GM21526 (cell line): ENCODE measurements around the gene HES6.

Experiments used
- ATAC-seq: cut with Tn5 transposase; IDR thresholded peaks from one replicate; pipeline ENCODE4 v1.9.1; 2021; ENCODE audit warnings: moderate library complexity; ENCODE audit not compliant: unreplicated experiment, low FRiP score

Gene HES6

DNA sequence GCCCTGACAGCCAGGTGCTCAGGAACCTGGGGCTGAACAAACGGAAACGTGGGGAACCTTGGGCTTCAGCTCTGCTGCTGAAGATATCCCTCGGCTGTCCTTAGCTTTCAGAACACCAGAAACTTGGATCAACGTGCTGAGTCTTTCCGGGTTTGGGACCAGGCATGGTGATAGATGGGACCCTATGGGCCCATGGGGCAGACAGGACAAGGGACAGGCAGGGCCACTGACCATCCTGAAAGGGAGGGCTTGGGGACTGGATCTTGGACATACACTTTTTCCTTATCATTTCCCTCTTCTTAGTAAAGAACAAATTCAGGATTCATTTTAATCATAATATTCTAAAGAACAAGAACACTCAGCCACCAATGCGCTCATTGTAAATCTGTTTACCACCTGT, 16.3 kb upstream of the HES6 start:
- no peak for ATAC-seq

DNA sequence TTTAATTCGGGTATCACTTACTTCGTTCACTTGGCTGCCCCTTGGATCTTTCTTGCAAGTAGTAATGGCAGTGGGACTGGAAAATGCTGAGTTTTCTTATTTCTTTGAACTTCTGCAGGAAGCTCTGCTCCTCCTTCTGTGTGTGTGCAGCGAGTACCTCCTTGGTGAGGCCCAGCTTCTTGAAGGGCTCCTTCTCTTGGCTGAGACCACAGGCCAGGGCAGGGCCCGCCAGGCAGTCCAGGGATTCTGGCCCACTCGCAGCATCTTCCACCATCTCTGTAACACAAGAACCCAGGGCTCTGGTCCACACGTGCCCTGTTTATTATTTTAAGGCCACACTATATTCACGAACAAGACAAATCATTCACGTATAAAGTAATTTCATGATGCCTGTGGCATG, 15.8 kb upstream of the HES6 start:
- ATAC-seq, result no peak

DNA sequence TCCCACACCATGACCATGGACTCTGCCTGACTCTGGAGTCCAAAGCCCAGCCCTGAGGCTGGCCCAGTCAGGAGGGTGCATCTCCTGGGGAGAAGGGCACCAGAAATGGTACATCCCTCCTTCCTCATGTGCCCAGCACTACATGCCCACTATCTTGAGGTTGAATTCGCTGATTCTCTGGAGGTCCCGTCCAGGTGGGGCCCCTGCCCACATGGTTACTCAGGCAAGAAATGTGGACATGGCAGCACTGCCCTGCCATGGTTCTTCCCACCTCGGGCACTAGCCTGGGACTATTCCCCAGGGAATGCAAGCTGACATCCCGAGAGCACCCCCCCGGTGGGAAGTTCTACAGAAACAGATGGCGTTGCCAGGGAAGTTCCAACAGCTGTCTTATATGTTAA, 15.3 kb upstream of the HES6 start:
- no peak for ATAC-seq

DNA sequence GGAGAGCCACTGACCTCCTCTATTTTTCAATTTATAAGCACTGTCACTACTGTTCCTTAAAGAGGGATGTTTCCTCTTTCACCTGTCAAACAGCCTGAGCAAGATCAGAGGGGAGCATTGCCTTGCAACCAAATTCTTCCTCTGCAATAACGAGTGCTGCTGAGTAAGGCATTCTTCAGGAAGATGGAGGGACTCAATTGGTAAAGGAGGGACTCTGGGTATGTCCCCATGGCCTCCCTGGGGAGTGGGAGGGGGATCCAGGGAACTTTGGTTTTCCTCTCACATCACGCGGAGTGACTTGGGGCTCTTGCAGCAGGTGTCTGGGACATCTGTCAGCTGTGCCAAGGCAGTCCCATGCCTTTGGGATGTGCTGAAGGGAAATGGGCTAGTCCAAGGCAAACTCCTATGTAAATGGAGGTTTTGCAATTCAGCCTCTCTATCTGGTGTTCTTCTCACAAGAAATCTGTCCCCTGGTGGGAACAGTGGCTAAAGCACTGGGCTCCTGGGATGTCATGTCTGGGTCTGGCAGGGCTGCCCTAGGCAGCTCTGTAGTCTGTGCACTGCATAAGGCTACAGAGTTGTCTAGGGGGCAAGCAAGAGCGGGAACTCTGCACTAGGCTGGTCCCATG, 14.4 kb upstream of the HES6 start:
- ATAC-seq, result no peak

DNA sequence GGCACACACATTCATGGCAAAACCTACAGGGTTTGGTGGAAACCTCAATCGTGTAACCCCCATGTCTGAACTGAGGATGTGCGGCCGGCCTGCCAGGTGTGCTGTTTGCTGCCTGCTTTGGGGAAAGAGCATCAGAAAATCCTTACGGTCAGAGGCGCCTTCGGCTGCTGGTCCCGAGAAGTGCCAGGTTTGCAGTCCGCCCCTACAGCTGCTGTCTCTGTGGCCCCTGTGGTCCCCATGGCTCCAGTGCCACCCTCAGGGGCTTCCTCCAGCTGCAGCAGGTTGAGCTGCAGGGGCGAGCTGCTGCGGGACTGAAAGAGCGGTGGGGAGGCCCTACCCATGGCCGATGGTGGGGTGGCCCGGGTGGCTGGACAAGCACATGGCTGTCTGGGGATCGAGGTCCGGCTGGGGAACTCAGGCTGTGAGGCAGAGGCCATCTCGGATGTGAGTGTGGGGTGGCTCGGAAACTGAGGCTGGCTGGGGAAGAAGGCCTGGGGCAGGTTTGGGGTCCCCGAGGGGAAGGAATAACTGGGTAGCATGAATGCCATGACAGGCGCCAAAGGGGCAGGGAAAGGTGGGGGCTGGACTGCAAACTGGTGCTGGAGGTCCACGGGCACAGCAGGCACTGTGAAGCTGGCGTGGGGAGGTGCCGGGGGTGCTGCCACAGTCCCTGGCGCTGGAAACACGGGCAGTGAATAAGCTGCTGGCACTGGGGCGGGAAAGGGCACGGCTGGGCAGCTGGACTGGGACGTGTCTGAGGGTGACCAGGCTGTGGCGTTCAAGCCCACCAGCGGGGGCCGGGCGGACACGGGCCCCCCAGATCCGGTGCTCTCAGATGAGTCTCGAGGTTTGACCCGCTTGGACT, 13.2 kb upstream of the HES6 start:
- no peak for ATAC-seq

DNA sequence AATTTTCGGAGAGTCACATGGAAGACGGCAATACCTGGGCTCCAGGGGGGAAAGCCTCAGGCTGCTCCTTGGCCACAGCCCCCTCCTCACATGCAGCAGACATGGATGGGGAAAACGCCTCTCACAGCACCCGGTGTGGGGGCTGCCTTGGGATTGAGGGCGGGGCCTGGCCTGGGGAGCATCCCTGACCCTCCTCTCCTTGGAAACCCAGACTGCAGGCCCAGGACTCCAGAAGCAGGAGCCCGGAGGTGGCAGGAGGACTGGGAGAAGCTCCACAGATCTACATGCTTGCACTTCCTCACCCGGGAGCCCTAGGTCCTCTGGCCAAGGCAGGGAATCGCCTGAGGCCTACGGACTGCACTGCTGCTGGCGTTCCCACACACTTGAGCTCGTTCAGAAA, 12.1 kb upstream of the HES6 start:
- ATAC-seq, result no peak

DNA sequence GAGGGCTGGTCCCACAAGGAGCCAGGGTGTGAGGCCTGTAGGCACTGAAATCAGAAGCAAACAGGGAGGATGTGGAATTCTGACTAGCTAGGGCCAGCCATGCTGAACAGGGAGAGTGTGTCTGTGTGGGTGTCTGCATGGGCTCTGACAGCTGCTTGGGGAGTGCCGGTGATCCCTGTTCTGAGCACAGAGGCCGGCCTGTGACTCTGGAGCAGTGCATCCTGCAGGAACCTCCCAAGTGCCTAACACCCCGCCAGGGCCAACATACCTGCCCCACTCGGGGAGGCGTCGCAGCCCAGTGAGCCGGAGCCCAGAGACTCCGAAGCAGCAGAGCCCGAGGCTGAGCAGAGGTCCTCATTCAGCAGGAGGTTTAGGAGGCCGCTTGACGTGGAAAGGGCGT, 11.5 kb upstream of the HES6 start:
- ATAC-seq, result no peak

DNA sequence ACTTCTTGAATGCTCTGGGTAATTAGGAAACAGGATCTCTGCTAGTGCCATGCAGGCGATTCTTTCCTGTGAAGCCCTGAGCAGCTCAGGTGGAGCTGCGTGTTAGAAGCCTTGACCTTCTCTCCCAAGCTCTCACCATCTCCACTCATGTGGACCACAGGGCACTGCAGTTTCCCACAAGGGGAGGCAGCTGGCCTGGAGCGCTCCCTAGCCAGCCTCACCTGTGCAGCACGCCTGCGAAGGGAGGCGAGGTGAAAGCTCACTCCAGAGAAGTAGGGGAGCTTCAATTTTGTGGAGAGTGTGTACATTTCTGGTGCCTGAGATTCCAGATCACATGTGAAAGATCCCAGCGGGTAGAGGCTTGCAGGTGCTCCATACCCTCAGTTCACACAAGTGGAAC, 11.1 kb upstream of the HES6 start:
- no peak for ATAC-seq

DNA sequence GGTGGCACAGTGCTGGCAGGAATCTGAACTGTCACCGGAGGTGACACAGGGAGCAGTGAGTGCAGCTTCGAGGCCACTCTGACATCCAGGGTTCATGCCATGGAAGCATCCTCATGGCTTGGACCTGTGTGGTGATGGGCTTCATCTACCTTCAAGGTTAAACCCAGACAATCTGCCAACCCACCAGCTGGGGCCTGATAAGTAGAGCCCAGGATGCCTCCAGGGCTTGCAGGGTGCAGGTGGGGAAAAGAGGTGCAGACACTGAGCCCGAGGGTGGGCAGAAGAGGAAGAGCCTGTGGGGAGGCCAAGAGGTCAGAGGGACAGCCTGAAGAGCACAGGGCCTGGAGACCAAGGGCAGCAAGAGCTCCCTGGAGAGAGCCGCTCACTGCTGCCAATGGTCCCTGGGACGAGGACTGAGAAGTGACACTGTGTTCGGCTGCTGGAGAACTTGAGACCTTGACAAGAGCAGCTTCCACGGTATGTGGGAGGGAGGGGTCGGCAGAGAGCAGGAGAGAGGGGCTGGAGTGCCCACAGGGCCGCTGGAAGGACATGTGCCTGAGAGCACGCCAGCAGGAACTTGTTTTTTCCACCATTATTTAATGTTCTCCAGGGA, 8.1 kb upstream of the HES6 start:
- ATAC-seq, result no peak

DNA sequence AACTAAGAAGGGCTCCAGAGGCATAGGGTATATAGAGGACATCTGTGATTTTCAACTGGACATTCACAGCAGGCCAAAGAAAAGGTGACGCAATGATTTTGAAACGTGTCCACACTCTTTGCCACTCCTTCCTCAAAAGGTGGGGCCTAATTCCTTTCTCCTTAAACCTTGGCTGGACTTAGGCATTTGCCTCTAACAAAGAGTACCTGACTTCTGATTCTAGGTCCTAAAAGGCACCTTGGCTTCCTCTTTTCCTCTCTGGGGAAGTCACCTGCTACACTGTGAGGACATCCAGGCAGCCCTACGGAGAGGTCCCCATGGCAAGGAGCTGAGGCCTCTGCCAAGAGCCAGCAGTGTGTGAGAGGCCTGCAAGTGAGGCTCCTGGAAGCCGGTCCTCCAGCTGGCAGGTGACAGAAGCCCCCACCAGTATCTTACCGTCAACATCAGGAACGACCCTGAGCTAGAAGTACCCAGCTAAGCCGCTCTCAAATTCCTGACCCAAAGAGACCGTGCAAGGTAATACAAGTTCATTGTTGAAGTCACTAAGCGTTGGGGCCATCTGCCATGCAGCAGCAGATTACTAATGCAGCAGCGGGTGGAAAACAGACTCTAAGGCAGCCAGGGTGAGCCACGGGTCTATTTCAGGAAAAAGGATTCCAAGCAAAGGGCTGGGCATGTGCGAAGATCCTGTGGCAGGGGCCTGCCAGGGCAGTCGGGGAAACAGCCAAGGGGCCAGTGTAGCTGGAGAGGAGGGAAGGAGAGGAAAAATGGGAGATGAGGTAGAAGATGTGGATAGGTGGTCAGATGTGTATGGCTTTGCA, 7.4 kb upstream of the HES6 start:
- no peak for ATAC-seq

DNA sequence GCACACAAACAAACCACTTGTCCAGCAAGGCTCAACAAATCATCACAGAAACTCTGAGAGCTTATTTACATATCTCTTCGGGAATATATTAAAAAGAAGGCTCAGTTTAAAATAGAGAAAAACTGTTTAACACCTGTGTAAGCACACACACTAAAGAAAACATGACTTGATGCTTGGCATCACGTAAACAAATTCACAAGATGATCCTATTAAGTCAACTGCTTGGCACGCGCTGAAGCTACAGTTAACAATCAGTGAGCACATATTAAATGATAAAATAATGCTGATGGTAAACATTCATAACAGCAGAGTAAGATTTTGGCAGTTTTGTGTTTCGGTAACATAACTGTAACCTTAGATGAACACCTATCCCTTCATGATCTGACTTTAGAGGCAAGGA, 4.3 kb upstream of the HES6 start:
- no peak for ATAC-seq

DNA sequence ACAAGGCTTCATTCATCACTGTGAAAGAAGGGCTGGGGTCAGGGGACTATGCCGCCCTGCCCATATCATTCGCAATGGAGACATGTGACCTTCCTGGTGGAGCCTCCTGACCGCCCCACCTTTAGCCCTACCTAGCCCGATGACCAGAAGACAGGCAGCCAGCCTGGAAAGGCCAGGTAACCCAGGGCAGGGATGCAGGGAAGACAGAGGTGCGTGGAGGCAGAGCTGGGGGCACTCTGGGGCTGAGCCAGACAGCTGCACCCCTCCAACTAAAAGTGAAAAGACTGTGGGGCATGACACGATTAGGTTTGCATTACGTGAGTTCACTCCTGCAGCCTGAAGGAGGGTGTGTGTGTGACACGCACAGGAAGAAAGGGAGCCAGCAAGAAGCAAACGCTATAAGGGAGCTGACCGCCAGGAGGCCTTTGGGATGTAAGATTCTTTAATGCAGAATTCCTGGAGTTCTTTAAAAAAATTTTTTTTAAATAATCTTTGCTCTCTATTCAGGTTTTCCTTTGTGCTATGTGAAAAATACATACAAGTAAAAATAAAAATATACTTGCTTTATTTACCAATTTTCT, 3.7 kb upstream of the HES6 start:
- no peak for ATAC-seq

DNA sequence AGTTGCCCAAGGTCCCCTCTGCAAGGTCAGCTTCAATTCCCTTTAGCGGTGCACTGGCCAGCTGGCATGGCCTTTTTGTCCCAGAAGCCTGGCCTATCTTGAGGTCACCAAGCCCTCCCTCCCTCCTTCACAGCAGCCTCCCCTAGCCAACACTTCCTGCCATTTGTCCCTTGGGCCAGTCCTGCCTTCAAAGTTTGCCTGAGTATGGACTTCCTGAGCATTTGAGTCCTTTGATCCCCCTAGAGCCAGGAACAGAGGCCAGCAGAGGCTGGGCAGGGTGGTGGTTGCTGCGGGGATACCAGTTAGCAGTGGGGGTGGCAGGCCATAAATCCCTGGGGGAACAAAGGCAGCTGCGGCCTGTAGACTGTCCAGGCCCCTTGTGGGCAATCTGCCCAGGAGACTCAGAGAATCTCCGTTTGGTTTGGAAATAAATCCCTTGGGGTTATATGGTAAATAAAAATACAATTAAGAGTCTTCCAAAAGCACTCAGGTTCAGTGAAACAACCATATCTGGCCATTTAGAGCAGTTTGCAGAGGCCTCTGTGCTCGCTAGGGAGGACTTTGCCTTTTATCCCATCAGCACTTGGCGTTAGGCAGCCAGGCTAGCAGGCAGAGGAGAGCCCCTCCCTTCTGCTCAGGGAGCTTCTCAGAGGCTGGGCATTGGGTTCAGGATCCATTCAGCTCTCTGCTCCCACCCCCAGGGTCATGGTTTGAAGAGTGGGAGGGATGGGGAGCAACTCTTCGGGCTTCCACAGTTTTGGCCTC, 3.1 kb upstream of the HES6 start:
- no peak for ATAC-seq

DNA sequence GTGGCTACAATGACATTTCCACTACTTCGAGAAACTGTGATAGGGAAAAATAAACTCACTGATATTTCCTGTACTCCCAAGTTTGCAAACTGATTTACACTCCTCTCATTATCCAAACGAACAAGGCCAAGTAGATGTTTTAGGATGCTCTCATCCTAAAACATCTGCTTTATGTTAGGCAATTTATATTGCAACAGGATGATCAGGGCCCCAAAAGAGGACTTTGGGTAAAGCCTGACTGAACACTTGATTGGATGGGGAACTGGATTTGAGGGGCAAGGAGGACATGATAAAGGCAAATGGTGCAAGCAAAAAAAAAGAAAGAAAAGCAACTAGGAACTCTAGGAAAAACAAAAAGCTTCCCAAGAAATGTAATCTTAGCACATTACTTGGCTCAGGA, 2.1 kb upstream of the HES6 start:
- ATAC-seq, result no peak

DNA sequence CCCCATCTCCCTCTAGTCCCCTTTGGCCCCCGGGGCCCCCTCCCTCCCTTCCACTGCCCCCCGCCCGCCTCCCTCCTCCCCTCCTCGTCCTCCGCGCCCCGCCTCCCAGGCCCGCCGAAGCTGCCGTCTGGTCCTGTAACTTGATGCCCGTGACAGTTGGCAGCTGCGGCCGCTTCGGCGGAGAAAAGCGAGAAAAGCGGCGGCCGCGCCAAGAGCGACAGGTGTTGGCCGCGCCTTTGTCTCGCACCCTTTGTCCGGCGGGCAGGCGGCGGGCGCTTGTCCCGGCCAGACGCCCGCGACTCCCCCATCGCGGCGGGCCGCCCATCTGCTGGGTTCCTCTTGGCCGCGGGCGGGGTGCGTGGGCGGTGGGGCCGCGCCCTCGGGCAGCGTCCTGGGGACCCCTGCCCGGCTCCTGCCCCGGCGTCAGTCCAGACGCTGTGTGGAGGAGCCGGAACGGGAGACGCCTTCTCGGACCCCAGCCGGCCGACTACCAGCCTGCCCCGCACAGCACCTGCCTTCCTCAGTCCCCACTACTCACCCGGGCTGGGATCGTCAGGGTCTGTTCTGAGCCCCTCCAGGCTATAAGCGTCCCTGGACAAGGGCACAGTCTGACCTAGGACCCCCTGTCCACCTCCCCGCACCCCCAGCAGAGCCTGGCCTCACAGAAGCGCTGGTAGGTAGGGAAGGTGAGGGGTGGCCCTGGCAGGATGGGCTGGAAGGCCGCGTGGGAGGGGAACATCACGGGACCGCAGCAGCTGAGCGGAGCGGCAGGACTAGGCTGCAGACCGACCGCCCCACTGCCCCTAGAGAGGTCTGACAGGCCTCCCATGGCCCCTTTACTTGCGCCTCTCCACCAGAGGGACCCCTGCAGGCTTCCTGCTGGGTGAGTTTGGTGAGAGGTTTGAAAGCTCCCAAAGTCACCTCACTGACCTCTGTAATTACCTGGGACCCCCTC, 1.2 kb upstream of the HES6 start:
- ATAC-seq, result no peak

DNA sequence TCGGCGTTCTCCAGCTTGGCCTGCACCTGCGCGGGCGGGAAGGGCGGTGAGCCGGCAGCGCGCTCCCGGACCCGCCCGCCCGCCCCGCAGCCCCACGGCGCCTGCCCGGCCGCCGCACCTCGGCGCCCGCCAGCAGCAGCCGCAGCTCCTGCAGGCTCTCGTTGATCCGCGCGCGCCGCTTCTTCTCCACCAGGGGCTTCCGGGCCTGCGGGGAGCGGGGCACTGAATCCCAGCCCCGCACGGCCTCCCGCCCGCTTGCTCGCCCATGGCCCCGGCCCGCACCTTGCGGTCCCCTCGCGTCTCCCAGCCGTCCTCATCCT, 335 bp downstream of the HES6 start:
- ATAC-seq, result peak; percentile 13

DNA sequence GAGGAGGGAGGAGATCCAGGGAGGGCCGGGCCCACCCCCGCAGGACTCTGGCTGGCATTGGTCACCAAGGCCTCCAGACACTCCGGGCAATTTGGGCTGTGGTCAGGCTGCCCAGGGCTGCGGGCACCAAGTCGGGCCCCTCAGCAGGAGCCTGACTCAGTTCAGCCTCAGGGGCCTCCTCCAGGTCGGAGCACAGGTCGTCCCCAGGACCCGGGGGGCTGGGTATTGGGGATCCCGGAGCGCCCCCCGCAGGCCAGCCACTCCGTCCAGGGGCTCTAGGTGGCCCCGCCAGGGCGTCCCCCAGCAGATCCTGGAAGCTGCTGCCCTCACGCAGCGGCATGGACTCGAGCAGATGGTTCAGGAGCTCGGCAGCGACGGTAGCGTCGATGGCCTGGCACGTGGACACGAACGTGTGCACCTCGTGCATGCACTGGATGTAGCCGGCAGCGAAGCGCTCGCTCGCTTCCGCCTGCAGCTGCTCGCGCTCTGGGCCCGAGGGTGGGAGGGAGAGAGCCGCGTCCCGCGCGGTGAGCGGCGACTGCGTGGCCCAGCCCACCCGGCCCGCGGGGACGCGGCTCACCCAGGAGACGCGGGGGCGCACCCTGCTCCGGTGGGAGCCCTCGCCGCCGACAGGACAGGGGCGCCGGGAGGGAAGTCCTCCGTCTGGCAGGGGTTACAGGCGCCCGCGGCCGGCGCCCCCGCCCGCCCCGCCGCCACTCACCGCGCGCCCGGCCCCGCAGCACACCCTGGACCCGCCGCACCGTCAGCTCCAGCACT, 884 bp downstream of the HES6 start:
- no peak for ATAC-seq

DNA sequence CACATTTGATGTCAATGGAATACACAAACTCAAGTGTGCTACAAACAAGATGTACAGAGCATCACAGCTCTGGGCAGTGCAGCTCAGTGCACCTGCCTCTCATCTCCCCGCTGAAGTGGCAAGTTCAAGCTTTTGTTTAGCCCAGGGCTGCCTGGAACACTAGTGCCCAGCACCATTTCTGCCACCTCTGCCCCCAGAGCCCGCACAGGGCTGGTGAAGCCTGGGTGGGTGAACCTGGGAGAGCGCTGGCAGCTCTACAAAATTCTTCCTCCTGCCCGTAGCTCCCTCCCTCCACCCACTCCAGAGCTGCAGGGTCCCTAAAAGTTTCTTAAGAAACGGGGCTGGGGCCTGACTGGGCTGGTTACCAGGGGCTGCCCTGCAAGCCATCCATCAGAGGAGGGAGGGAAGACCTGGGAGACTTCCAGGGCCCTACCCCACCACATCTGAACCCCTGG, 1.5 kb downstream of the HES6 start:
- ATAC-seq, result no peak
